ENCODE results near the gene APBB2.

Gene APBB2

GRCh38 chr4:41215155-41215554 is 813 bp upstream of the APBB2 start:
- peak; percentile 28 for DNase-seq

- DNase-seq: no peak
These were observed 444 bp upstream of the APBB2 start for GRCh38 chr4:41214825-41215146.

GRCh38 chr4:41213625-41214135 is 662 bp downstream of the APBB2 start:
- peak; percentile 82 for DNase-seq

DNA sequence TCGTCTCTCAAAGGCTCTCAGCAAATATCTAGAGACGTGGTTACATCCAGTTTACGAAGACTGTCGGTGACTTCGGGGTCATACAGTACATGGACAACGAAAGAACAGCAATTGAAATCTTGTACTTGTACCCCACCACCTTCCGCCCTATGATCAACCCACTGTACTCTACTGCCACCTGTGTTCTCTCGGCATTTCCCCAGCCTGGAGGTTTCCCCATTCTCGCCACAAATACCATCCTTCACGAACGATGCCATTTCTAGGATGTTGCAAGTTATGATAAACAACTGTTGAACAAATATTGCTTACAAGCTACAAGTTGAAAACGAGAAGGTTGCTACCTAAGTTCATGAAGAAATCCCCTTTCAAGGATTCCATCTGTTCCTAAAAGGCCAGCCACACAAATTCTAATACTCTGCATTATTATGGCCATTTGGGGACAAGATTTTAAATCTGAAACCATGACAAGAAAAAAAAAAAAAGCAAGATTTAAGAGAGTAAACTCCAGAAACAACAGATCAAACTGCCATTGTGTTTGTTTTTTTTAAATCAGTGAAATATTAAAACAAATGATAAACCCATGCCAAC is 1.6 kb downstream of the APBB2 start:
- peak; percentile 58 for DNase-seq

- no peak for DNase-seq
These were observed 2.3 kb downstream of the APBB2 start for GRCh38 chr4:41211951-41212615.

GRCh38 chr4:41209901-41210300 is 4.4 kb downstream of the APBB2 start:
- no peak for DNase-seq

GRCh38 chr4:41209187-41209586 is 5.2 kb downstream of the APBB2 start:
- no peak for DNase-seq

- no peak for DNase-seq
These were observed 7.0 kb downstream of the APBB2 start for GRCh38 chr4:41207291-41207831.

DNA sequence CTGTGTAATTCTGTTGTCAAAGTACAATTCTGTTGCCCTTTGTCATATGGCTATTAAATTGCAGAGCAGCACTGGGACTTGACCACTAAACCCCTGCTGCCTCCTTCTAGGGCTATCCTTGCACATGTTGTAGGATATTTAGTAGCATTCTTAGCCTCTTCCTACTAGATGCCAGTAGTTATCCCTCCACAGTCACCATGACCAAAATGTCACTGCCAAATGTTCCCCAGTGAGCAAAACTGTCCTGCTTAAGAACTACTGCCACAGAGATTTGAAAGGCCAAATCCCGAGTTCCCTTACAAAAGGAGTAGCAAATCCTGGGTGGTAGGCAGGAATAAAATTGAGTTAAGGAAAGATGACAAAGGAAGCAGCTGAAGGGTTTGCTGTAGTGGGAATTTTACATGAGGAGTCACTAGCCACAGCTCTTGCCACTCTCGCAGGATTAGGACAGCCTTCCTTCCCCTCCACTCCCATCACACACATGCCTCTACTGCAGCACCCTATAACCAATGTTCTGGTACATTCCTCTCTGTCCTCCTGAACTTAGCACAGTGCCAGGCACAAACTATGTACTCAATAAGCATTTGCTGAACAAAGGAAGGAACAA is 8.4 kb downstream of the APBB2 start:
- DNase-seq: no peak

- no peak for DNase-seq
These were observed 9.2 kb downstream of the APBB2 start for GRCh38 chr4:41205130-41205529.

DNA sequence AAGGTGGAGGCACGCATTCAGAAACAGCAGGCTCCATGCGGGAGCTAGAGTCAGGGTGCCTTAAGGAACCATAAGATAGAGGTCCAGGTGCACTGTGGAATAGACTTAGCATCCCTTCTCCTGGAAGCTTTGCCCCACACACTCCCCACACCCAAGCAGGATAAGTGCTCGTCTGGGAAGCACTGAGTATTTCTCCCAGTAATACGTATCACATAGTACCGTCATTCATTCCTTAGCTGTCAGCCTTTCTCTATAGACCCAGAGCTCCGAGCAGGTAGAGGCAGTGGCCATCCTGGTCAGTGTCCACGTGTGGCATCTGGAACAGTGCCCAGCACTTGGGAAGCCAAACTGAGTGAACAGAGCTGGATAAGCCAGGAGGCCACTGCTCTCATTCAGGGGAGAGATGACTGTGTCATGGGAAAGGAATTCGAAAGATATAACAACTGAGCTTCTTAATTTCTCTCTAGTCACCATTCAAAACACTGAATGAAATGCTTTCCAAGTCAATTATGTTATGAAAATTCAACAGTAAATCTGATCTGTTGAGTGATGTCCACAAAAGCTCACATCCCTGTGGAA is 9.9 kb downstream of the APBB2 start:
- peak; percentile 37 for DNase-seq

- DNase-seq: no peak
These were observed 10.5 kb downstream of the APBB2 start for GRCh38 chr4:41203841-41204240.

GRCh38 chr4:41202820-41203568 is 11.3 kb downstream of the APBB2 start:
- DNase-seq: no peak

DNA sequence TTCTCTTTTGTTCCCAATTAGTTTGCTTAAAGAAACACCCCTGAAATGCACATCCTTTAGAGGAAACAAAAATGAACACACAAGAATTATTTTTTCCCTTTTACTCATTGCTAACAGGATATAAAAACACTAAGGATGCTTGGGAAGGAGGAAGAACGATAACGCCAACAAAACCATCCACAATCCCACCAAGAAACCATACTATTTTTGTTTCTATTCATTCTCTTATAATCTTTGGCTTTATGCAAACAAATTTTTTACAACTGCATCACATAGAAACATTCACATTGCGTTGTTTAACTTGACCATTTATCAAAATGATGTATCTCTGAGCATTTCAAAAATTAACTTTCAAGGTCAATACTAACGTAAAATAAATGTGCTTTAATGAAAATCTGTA is 12.0 kb downstream of the APBB2 start:
- DNase-seq: no peak

- DNase-seq: no peak
These were observed 13.8 kb downstream of the APBB2 start for GRCh38 chr4:41200486-41201017.

DNA sequence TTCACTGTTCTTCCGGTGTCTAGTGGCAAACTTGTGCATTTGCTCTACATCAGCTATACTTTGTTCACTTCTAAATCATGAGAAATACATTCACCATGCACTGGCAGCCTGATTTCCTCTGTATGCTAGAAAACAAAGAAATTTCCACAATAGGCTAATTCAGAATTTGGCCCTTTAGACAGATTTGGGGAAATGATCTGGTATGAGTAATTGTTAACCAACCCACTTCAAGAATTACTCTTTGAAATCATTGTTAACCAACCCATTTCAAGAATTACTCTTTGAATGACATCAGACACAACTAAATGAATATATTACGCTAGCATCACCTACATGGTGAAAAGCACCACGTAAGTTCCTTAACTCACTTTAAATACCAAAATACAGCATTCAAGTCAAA is 14.6 kb downstream of the APBB2 start:
- DNase-seq: no peak

DNA sequence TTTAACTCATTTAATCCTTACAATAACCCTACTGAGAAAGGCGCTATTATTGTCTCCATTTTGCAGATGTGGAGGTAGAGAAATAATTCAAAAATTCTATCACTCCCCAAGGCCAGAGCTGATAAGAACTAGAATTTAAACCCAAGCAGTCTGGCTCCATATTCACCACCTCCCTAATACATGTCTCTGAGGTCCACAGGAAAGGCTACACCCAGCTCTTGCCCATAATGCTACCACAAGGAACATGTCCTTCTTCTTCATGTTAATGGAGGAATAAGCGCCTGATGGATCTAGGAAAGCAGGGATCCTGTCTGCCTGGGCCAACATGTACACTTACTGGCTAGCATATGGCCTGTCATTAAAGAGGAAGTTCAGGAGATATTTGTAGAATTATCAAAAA is 16.3 kb downstream of the APBB2 start:
- DNase-seq: no peak

DNA sequence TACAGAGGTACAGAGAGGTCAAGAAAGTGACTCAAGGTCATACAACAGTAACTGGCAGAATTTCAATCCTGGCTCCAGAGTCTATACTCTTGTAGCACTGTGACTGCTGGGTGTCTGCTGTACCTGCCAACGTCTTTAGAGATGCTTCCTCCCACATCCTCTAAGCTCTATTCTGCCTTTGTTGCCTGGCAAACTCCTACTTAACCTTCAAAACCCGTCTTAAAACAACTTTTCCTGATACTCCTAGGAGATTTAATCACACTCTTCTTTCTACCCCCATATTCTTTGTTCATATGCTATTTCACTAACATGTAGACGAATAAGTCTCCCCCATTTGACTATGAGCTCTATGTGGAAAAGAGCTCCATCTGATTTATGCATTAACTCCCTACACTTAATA is 16.8 kb downstream of the APBB2 start:
- no peak for DNase-seq

DNA sequence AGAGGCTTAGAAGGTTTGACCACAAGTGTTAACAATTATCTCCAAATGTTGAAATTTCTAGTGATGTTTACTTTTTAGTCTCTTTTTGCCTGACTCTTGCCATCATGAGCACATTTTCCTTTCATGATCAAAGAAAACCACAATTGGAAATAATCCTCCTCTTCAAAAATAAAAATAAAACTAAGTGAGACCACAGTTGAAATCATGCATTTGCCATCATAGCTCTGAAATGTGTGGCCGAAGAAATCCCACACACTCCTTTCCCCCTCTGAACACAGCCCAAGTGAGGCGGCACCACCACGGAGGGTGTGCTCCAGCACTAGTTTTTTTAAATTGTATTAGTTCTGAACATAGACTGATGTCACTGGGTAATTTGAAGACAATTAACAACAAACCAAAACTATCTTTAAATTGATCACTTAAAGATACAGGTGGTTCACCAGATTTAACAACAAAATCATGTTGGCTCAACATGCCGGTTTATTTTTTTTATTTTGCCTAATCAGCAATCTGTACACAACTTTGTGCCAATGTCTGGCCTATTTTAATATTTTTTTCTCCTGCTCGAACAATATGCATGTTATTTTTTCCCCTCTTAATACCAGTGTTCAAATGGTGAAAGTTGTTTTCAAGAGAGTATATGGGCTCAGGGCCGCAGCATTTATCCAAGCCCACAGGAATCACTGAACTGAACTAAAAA is 17.6 kb downstream of the APBB2 start:
- DNase-seq: peak; percentile 30

- DNase-seq: no peak
These were observed 22.2 kb downstream of the APBB2 start for GRCh38 chr4:41192136-41192535.

- no peak for DNase-seq
These were observed 24.7 kb downstream of the APBB2 start for GRCh38 chr4:41189666-41190065.

- no peak for DNase-seq
These were observed 25.3 kb downstream of the APBB2 start for GRCh38 chr4:41189076-41189475.

Data from eye (tissue), 1 donor.